Measurements from ENCODE around the gene INPP1. TPM values are rescaled to one million over a fixed set of nuclear protein-coding genes. Genes with fewer than 3 reads are reported as not detected.

Gene INPP1
- total and polyA plus RNA-seq, 2 of the 8 experiments (the other 6 are each of a cell fraction or from before 2014, with no cell fraction given), result 0.88 to 3.0 TPM

DNA sequence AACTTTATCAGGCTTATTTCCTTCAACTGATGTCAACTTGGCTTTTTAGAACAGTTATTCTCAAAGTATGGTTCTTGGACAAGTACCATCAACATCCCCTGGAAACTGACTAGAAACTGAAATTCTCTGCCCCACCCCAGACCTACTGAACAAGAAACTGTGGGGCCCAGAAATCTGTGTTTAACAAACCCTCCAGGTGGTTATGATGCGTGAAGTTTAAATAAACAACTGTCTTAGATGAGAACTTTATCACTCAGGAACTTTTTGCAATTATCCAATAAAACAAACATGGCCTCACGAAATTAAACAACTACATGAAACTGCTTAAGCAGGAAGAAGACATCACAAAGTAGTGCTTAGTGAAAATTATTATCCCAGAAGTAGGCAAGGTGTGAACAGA is 28.1 kb upstream of the INPP1 start:
- no peak overlapping the region for H2BK20ac ChIP-seq (ENCODE audit: low read length)
- FAIRE-seq (no peak), DNase-seq (ENCODE audit: low read depth in 1 of 2, low spot score in 2 of 2) (no peak)
- H3K18ac ChIP-seq (ENCODE audit: extremely low read depth, low read length), result no peak overlapping the region
- H3K79me2 ChIP-seq (ENCODE audit: control insufficient read depth in 1 of 2, insufficient read depth in 2 of 2, low read length in 2 of 2), result peaks cover 0 to 29% of the 10 kb centered on the region in 2 experiments; a peak in 2 of 4 replicates
- no peak overlapping the region for H3K27ac ChIP-seq (ENCODE audit: low read depth, low read length)
- 84% methylated on average over 2 of the region's 2 CpGs; no CpG with 5 or more reads in 1 of the 2 experiments for WGBS, 2 experiments (ENCODE audit: extremely low coverage in 1 of 2, insufficient coverage in 1 of 2, insufficient read length in 1 of 2, insufficient replicate concordance in 2 of 2, low coverage in 1 of 2, low lambda C conversion rate in 2 of 2, missing lambda C conversion rate in 1 of 2)
- no peak overlapping the region for H4K5ac ChIP-seq (ENCODE audit: insufficient read length, low read depth, low read length)
- H4K20me1 ChIP-seq (replicated peaks in 1 of 2; ENCODE audit: control insufficient read depth in 1 of 2, insufficient read depth in 2 of 2, low read length in 2 of 2), result peaks cover 0 to 3% of the 10 kb centered on the region in 2 experiments
- H3K27me3 ChIP-seq (replicated peaks in 1 of 4; ENCODE audit: control insufficient read depth in 3 of 4, extremely low read depth in 1 of 4, insufficient read depth in 3 of 4, low read length in 3 of 4), result no peaks in the 10 kb centered on the region
- H3K79me1 ChIP-seq (ENCODE audit: low read depth, low read length), result no peaks in the 10 kb centered on the region; the same call in 1 of the 2 replicates
- H2BK5ac ChIP-seq (ENCODE audit: low read depth, low read length), result no peak overlapping the region
- no peak overlapping the region for H3K4me3 ChIP-seq (ENCODE audit: extremely low read depth in 1 of 4, insufficient read depth in 2 of 4, low read depth in 3 of 4, low read length in 4 of 4)
- ChIA-PET POLR2A (ENCODE audit: partially characterized antibody) (no interaction called here), CTCF (ENCODE audit: partially characterized antibody) (interaction anchor here (0.9 to 1.8 kb wide), 11 partner anchors 8 to 330 kb away, joined by 3 to 11 read pairs (median 4); no protein-coding TSS in a partner anchor)
- no peak overlapping the region for H2BK120ac ChIP-seq (replicated peaks; ENCODE audit: low read depth, low read length)
- no peaks in the 10 kb centered on the region for H3K9me3 ChIP-seq (ENCODE audit: insufficient read depth in 2 of 2, low read depth in 1 of 2, low read length in 1 of 2)
- H3K14ac ChIP-seq (ENCODE audit: insufficient read length), result no peak overlapping the region
- H4K91ac ChIP-seq (replicated peaks; ENCODE audit: insufficient read length, low read length), result no peak overlapping the region
- H2AFZ ChIP-seq (ENCODE audit: low read length), result no peak overlapping the region
- H3K4ac ChIP-seq (replicated peaks; ENCODE audit: insufficient read length, low read depth, low read length), result no peak overlapping the region
- peaks cover 5% of the 10 kb centered on the region; the same call in 1 of the 2 replicates for H3K23me2 ChIP-seq (ENCODE audit: low read depth, low read length)
- H4K8ac ChIP-seq (ENCODE audit: extremely low read depth, insufficient read depth, low read length), result no peak overlapping the region
- no peak overlapping the region for H2BK12ac ChIP-seq (ENCODE audit: low read depth, low read length)
- no peak overlapping the region for H3K23ac ChIP-seq (ENCODE audit: insufficient read length)
- H3K4me1 ChIP-seq (replicated peaks in 1 of 4; ENCODE audit: control insufficient read depth in 3 of 4, insufficient read depth in 4 of 4, low read length in 3 of 4), result peaks cover 0 to 5% (median 1%) of the 10 kb centered on the region in 4 experiments; a peak in 3 of 7 replicates
- no peak overlapping the region for H3K4me2 ChIP-seq (ENCODE audit: insufficient read depth in 1 of 2, low read depth in 2 of 2, low read length in 2 of 2)
- TF ChIP-seq HDAC6 (IDR thresholded peaks at IDR 0.05; ENCODE audit: low read depth, low read length) (no peak), E2F6 (IDR thresholded peaks at IDR 0.05) (no peak), TBP (IDR thresholded peaks at IDR 0.05; ENCODE audit: low read depth, low read length) (no peak), SIRT6 (IDR thresholded peaks at IDR 0.05; ENCODE audit: low read length) (no peak), ZNF274 (IDR thresholded peaks at IDR 0.05; ENCODE audit: borderline replicate concordance, extremely low read depth, low read length) (no peak), ASH2L (IDR thresholded peaks at IDR 0.05; ENCODE audit: low read length) (no peak), HDAC2 (IDR thresholded peaks at IDR 0.05; ENCODE audit: borderline replicate concordance in 1 of 2, low read depth in 2 of 2, low read length in 2 of 2) (no peak), CHD2 (IDR thresholded peaks at IDR 0.05; ENCODE audit: low read length) (no peak)
- TF ChIP-seq, protein P1, sequence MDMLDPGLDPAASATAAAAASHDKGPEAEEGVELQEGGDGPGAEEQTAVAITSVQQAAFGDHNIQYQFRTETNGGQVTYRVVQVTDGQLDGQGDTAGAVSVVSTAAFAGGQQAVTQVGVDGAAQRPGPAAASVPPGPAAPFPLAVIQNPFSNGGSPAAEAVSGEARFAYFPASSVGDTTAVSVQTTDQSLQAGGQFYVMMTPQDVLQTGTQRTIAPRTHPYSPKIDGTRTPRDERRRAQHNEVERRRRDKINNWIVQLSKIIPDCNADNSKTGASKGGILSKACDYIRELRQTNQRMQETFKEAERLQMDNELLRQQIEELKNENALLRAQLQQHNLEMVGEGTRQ (IDR thresholded peaks at IDR 0.05; ENCODE audit: low read length), result no peak
- no peak overlapping the region for H2AK5ac ChIP-seq (ENCODE audit: low read depth, low read length)
- H3K36me3 ChIP-seq (ENCODE audit: control insufficient read depth in 2 of 4, insufficient read depth in 4 of 4, low read length in 3 of 4), result peaks cover 0 to 7% (median 0%) of the 10 kb centered on the region in 4 experiments; a peak in 2 of 8 replicates
- H3K9ac ChIP-seq (replicated peaks in 1 of 4; ENCODE audit: extremely low read depth in 1 of 4, low read depth in 3 of 4, low read length in 3 of 4), result no peak overlapping the region
- H2BK15ac ChIP-seq (ENCODE audit: low read length), result no peak overlapping the region
- no peak overlapping the region for H3K56ac ChIP-seq (replicated peaks; ENCODE audit: insufficient read length, low read depth, low read length)

Measured in H1 (cell line).